ENCODE measurements around the gene MLXIPL.

- TF ChIP-seq POLR2A (IDR thresholded peaks at IDR 0.05) = no peak
- TF ChIP-seq, protein P1, sequence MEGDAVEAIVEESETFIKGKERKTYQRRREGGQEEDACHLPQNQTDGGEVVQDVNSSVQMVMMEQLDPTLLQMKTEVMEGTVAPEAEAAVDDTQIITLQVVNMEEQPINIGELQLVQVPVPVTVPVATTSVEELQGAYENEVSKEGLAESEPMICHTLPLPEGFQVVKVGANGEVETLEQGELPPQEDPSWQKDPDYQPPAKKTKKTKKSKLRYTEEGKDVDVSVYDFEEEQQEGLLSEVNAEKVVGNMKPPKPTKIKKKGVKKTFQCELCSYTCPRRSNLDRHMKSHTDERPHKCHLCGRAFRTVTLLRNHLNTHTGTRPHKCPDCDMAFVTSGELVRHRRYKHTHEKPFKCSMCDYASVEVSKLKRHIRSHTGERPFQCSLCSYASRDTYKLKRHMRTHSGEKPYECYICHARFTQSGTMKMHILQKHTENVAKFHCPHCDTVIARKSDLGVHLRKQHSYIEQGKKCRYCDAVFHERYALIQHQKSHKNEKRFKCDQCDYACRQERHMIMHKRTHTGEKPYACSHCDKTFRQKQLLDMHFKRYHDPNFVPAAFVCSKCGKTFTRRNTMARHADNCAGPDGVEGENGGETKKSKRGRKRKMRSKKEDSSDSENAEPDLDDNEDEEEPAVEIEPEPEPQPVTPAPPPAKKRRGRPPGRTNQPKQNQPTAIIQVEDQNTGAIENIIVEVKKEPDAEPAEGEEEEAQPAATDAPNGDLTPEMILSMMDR (IDR thresholded peaks at IDR 0.05) = no peak
Measured at GRCh38 chr7:73549176-73549575, 75.1 kb downstream of the MLXIPL start.

Measured in prostate gland (tissue), 2 donors.